Activated B cell treated with CpG ODN at 0.5 μM for 24 hours (primary cell): ENCODE measurements around the gene STAT3. TPM values are rescaled to one million over a fixed set of nuclear protein-coding genes. Genes with fewer than 3 reads are reported as not detected.
A peak's percentile ranks its signal among the peaks of the same experiment; 100 is the strongest.

Source experiments
- ATAC-seq: fragments of 200-7000 bp; cut with Tn5 transposase; one replicate; pipeline ENCODE4 v1.10.0; 2021; ENCODE audit warnings: low read depth, mild to moderate bottlenecking, moderate library complexity
- CTCF ChIA-PET: fragments of 350-600 bp; sonication (Branson Sonifier 250); formaldehyde crosslinking; loops from one replicate; lab custom pipeline; 2021; ENCODE audit warnings: antibody characterized with exemption; lab: Charles Lee
- POLR2A ChIA-PET: fragments of 350-600 bp; sonication (Branson Sonifier 250); formaldehyde crosslinking; loops from one replicate; lab custom pipeline; 2021; ENCODE audit warnings: antibody characterized with exemption; lab: Charles Lee
- DNase-seq: peaks from one replicate; pipeline ENCODE4 v3.0.0; 2022
- H3K27ac Mint-ChIP-seq: one replicate; pipeline ENCODE4 v1.8.0; 2020; ENCODE audit warnings: mixed read lengths
- H3K27me3 Mint-ChIP-seq: one replicate; pipeline ENCODE4 v1.8.0; 2021; ENCODE audit warnings: mixed read lengths
- H3K36me3 Mint-ChIP-seq: one replicate; pipeline ENCODE4 v1.8.0; 2021; ENCODE audit warnings: low read depth, mixed read lengths
- H3K4me1 Mint-ChIP-seq: one replicate; pipeline ENCODE4 v1.8.0; 2021; ENCODE audit warnings: mixed read lengths
- H3K4me3 Mint-ChIP-seq: one replicate; pipeline ENCODE4 v1.8.0; 2020; ENCODE audit warnings: mild to moderate bottlenecking, mixed read lengths
- H3K9me3 Mint-ChIP-seq: one replicate; pipeline ENCODE4 v1.8.0; 2020; ENCODE audit warnings: mixed read lengths
- CTCF ChIP-seq: fragments of 200-600 bp; IDR thresholded peaks from one replicate; pipeline ENCODE4 v1.8.0; 2022; ENCODE audit warnings: antibody characterized with exemption, mild to moderate bottlenecking
- intact Hi-C: fragments of 100-400 bp; cut with micrococcal nuclease; formaldehyde crosslinking; loops from one replicate; pipeline ENCODE4 v1.15.1; 2024
- total RNA-seq: library from RNA; stranded (reverse); gene quantifications from 2 replicates; pipeline ENCODE4 v1.2.3, GENCODE V29; 2022

STAT3 gene
- total RNA-seq, 1 donor from 2014 or later: 233 TPM

DNA sequence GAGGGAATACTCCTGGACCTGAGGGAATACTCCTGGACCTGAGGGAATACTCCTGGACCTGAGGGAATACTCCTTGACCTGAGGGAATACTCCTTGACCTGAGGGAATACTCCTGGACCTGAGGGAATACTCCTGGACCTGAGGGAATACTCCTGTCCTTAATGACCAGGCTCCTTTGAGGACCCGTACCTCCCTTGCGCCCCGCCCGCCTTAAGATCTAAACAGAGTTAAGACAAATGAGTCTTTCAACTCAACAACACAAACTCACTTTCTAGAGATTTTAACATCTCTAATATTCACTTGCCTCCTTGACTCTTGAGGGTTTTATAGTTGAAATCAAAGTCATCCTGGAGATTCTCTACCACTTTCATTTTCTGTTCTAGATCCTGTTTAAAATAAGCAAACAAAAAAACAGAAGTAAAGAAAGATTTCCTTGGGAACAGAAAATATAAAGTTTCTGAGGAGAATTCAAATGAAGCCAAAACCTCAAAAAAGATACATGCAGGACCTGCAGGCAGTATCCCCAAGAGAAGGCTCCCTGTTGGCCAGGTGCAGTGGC, 49.7 kb downstream of the STAT3 start:
- POLR2A ChIA-PET: no interaction called here
- Mint-ChIP-seq H3K27me3 (no peaks in the 10 kb centered on the region), H3K4me3 (no peak overlapping the region), H3K27ac (no peak overlapping the region), H3K9me3 (no peaks in the 10 kb centered on the region), H3K4me1 (peaks cover 37% of the 10 kb centered on the region), H3K36me3 (peaks cover 79% of the 10 kb centered on the region)
- intact Hi-C loops: no loop called here
- no peak for ATAC-seq
- DNase-seq: no peak
- CTCF ChIA-PET: no interaction called here
- TF ChIP-seq CTCF: no peak

DNA sequence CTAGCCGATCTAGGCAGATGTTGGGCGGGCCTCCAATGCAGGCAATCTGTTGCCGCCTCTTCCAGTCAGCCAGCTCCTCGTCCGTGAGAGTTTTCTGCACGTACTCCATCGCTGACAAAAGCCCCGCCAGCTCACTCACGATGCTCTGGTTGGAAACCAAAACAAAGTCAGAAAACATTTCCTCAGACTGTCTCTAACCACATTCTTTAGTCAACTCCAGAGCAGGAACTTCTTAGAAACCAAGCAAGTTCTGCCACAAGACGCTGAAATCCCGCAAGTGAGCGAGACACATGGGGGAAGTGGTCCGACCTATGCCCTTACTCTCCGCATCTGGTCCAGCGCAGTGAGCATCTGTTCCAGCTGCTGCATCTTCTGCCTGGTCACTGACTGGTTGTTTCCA, 50.8 kb downstream of the STAT3 start:
- Mint-ChIP-seq H3K27me3 (no peaks in the 10 kb centered on the region), H3K36me3 (peaks cover 78% of the 10 kb centered on the region), H3K4me3 (no peak overlapping the region), H3K4me1 (peaks cover 26% of the 10 kb centered on the region), H3K9me3 (no peaks in the 10 kb centered on the region), H3K27ac (peak overlapping the region; percentile 73)
- CTCF ChIA-PET: no interaction called here
- TF ChIP-seq CTCF: no peak
- ATAC-seq: peak; percentile 66
- no peak for DNase-seq
- POLR2A ChIA-PET: no interaction called here
- intact Hi-C loops: loop anchor here (2.0 kb wide), 1 partner anchor 51 kb away; the partner anchor contains the start of gene STAT3

DNA sequence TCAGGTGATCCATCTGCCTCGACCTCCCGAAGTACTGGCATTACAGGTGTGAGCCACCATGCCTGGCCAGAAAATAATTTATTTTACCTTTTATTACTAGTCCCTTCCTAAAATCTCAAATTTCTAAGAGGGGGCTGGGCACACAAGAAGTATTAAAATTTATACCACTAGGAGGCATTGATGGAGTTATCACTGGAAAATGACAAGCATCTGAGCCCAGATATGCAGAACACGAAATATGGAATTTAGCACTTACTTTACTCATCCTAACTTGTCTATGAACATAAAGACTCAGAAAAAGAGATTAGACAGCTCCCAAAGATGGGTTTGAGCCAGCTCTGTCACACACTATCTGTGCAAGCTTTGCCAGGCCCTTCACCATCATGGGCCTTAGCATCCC, 53.6 kb downstream of the STAT3 start:
- Mint-ChIP-seq H3K4me3 (no peak overlapping the region), H3K36me3 (peaks cover 74% of the 10 kb centered on the region), H3K27me3 (no peaks in the 10 kb centered on the region), H3K27ac (no peak overlapping the region), H3K4me1 (peaks cover 14% of the 10 kb centered on the region), H3K9me3 (no peaks in the 10 kb centered on the region)
- ChIA-PET CTCF (interaction anchor here (1.0 to 1.7 kb wide), 2 partner anchors 11 to 71 kb away, joined by 3 to 10 read pairs; no protein-coding TSS in a partner anchor), POLR2A (no interaction called here)
- TF ChIP-seq CTCF: no peak
- no peak for DNase-seq
- intact Hi-C loops: no loop called here
- no peak for ATAC-seq

- TF ChIP-seq CTCF: no peak
- Mint-ChIP-seq H3K27me3 (no peaks in the 10 kb centered on the region), H3K27ac (no peak overlapping the region), H3K4me1 (peaks cover 4% of the 10 kb centered on the region), H3K9me3 (no peaks in the 10 kb centered on the region), H3K36me3 (peaks cover 76% of the 10 kb centered on the region), H3K4me3 (no peak overlapping the region)
- no peak for DNase-seq
- ATAC-seq: no peak
- ChIA-PET POLR2A (interaction anchor here (1.7 kb wide), 1 partner anchor 55 kb away, joined by 3 read pairs; the partner anchor contains the start of gene STAT3), CTCF (interaction anchor here (0.6 kb wide), 1 partner anchor 71 kb away, joined by 4 read pairs; no protein-coding TSS in a partner anchor)
- intact Hi-C loops: no loop called here
These were observed 55.2 kb downstream of the STAT3 start for GRCh38 chr17:42333053-42333452.

DNA sequence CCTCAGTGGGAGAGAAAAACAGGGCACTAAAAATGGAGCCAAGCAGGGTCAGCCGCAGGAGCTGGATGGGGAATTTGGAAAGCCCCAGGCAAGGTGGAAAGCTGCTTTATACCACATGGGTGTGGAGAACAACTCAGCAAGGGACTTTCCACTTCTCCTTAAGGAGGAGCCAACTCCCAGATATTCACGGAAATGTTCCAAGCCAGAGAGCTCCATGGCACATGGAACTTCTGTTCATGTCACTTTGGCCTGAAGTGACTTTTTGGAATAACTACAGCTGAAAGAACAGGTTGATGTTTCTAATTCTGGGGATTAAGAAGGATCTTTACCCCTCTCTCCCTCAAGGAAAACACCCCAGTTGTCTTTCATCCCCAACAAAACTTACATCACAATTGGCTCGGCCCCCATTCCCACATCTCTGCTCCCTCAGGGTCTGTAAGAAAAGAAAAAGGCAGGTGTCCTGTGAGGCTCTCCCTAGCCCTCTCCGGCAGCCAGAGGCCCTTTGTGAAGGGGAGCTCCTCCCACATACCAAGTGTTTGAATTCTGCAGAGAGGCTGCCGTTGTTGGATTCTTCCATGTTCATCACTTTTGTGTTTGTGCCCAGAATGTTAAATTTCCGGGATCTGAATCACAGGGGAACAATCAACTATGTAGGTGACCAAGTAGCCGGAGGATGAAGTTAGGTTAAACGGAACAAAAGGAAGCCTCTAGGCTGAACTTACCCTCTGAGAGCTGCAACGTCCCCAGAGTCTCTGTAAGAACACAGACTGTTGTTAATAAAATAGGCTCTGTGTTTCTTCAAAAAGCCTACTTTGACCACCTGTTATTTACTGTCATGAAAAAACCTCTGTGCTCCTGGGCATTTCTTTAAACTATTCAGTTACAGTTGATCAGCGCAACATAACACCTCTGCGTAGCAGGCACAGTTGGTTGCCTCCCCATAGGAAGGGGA, 58.9 kb downstream of the STAT3 start:
- ChIA-PET CTCF (interaction anchor here (1.2 to 1.6 kb wide), 2 partner anchors 74 to 77 kb away, joined by 3 to 5 read pairs; no protein-coding TSS in a partner anchor), POLR2A (interaction anchor here (1.8 kb wide), 1 partner anchor 59 kb away, joined by 5 read pairs; the partner anchor contains the start of gene STAT3)
- Mint-ChIP-seq H3K9me3 (no peaks in the 10 kb centered on the region), H3K27me3 (no peaks in the 10 kb centered on the region), H3K27ac (no peak overlapping the region), H3K4me1 (no peaks in the 10 kb centered on the region), H3K36me3 (peaks cover 76% of the 10 kb centered on the region), H3K4me3 (no peak overlapping the region)
- intact Hi-C loops: no loop called here
- DNase-seq (no peak), ATAC-seq (no peak)
- no peak for TF ChIP-seq CTCF
